ENCODE data around the gene LMOD3. TPM values are rescaled to one million over a fixed set of nuclear protein-coding genes. Genes with fewer than 3 reads are reported as not detected.

LMOD3 gene
- total and polyA plus RNA-seq, 2 of the 4 experiments (the other 2 are of a cell fraction): not detected

DNA sequence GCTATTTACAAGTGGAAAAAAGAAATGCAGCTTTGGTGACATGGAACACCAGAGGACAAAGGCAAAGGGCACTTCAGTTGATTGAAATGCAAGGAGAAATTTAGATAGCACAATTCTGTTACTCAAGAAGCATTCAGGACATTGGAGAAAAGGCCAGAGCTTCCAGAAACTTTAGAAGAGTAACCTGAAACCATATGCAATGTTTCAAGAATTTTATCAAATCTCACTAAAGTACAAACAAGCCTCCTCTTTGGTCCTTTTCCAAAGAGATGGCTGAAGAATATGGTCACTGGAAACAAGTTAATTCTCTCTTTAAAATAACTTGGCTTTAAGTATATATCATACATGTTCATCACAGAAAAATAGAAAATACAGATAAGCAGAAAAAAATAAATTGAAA is 14.6 kb upstream of the LMOD3 start:
- POLR2A ChIA-PET (ENCODE audit: unreplicated experiment): no interaction called here
- ATAC-seq (ENCODE audit: low read depth): no peak

More for the DNA sequence above, 14.6 kb upstream of the LMOD3 start:
- H2AK5ac ChIP-seq (ENCODE audit: low read depth, low read length): no peak overlapping the region
- H2BK120ac ChIP-seq (ENCODE audit: low read depth, low read length): no peak overlapping the region
- no peak overlapping the region for H2AFZ ChIP-seq (replicated peaks; ENCODE audit: low read length, poor library complexity)
- H3K27ac ChIP-seq (ENCODE audit: insufficient read depth, low read length): no peak overlapping the region
- H4K5ac ChIP-seq (ENCODE audit: low read depth, low read length): no peak overlapping the region
- TF ChIP-seq RCOR1 (IDR thresholded peaks at IDR 0.05; ENCODE audit: insufficient replicate concordance, low read length): no peak
- TF ChIP-seq MXI1 (IDR thresholded peaks at IDR 0.05; ENCODE audit: borderline replicate concordance, low read depth, low read length): no peak
- TF ChIP-seq SMC3 (IDR thresholded peaks at IDR 0.05; ENCODE audit: low read depth, low read length): no peak
- TF ChIP-seq FOS (IDR thresholded peaks at IDR 0.05; ENCODE audit: low read depth, low read length): no peak
- no peak for TF ChIP-seq CTCF (conservative IDR thresholded peaks at IDR 0.05; ENCODE audit: low read depth, low read length)
- TF ChIP-seq CEBPB (IDR thresholded peaks at IDR 0.05; ENCODE audit: low read depth, low read length): no peak
- TF ChIP-seq USF2 (IDR thresholded peaks at IDR 0.05; ENCODE audit: low read depth, low read length): no peak
- TF ChIP-seq, protein P1, sequence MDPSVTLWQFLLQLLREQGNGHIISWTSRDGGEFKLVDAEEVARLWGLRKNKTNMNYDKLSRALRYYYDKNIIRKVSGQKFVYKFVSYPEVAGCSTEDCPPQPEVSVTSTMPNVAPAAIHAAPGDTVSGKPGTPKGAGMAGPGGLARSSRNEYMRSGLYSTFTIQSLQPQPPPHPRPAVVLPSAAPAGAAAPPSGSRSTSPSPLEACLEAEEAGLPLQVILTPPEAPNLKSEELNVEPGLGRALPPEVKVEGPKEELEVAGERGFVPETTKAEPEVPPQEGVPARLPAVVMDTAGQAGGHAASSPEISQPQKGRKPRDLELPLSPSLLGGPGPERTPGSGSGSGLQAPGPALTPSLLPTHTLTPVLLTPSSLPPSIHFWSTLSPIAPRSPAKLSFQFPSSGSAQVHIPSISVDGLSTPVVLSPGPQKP (IDR thresholded peaks at IDR 0.05; ENCODE audit: borderline replicate concordance, low read depth, low read length): no peak
- dilution Hi-C loops (cut with HindIII; ENCODE audit: low sequenced_read_pairs, unreplicated experiment) (no loop called here), in situ Hi-C loops (cut with MboI; ENCODE audit: low sequenced_read_pairs) (no loop called here), intact Hi-C loops (cut with micrococcal nuclease) (no loop called here)
- no peak overlapping the region for H3K4me3 ChIP-seq (ENCODE audit: insufficient read depth, low read depth, low read length)
- H4K20me1 ChIP-seq (ENCODE audit: insufficient read depth, low read length): no peaks in the 10 kb centered on the region
- H3K14ac ChIP-seq (replicated peaks; ENCODE audit: low read depth, low read length): no peak overlapping the region
- H3K79me1 ChIP-seq (ENCODE audit: low read depth in 1 of 2, low read length in 2 of 2): no peaks in the 10 kb centered on the region
- no peaks in the 10 kb centered on the region for H3K9me1 ChIP-seq (ENCODE audit: insufficient read depth, low read length)
- no peaks in the 10 kb centered on the region for H3K36me3 ChIP-seq (ENCODE audit: control insufficient read depth, insufficient read depth, low read length)
- no peak overlapping the region for H3K56ac ChIP-seq (ENCODE audit: extremely low read depth, insufficient read depth, low read length)
- H3K4ac ChIP-seq (ENCODE audit: low read depth, low read length): no peak overlapping the region
- H3K27me3 ChIP-seq (ENCODE audit: control insufficient read depth, insufficient read depth, low read length): peaks cover 9% of the 10 kb centered on the region
- H3K23ac ChIP-seq (ENCODE audit: low read depth, low read length): no peak overlapping the region
- CTCF ChIA-PET: interaction anchor here (0.7 kb wide), 1 partner anchor 15 kb away, joined by 3 read pairs; the partner anchor contains the start of gene LMOD3
- no peak overlapping the region for H2BK5ac ChIP-seq (ENCODE audit: low read depth, low read length, poor library complexity, severe bottlenecking)
- H3K9me3 ChIP-seq (ENCODE audit: control insufficient read depth, insufficient read depth, low read length): no peaks in the 10 kb centered on the region
- H2BK20ac ChIP-seq (ENCODE audit: low read depth, low read length): no peak overlapping the region
- DNase-seq: peak; percentile 36
- peaks cover under 1% of the 10 kb centered on the region for H3K4me1 ChIP-seq (ENCODE audit: control insufficient read depth, insufficient read depth, low read length)
- no peak overlapping the region; the same call in 1 of the 2 replicates for H3K4me2 ChIP-seq (ENCODE audit: low read depth, low read length)
- H4K8ac ChIP-seq (ENCODE audit: low read depth in 2 of 2, low read length in 2 of 2): no peak overlapping the region
- no TSS peak for BruUV-seq (replicated peaks)
- H2AK9ac ChIP-seq (replicated peaks; ENCODE audit: low read depth, low read length, poor library complexity): no peak overlapping the region
- H4K91ac ChIP-seq (ENCODE audit: insufficient read depth, low read depth, low read length): no peak overlapping the region
- H3K9ac ChIP-seq (ENCODE audit: low read depth, low read length): no peak overlapping the region
- H2BK15ac ChIP-seq (ENCODE audit: low read depth, low read length): no peak overlapping the region
- H3K18ac ChIP-seq (ENCODE audit: low read depth, low read length): no peak overlapping the region
